GM21423 (cell line): ENCODE data around the gene MTCL1.

Experiments used
- ATAC-seq: cut with Tn5 transposase; IDR thresholded peaks from one replicate; pipeline ENCODE4 v1.9.1; 2021; ENCODE audit warnings: mild to moderate bottlenecking, moderate library complexity; ENCODE audit not compliant: unreplicated experiment

The MTCL1 gene

DNA sequence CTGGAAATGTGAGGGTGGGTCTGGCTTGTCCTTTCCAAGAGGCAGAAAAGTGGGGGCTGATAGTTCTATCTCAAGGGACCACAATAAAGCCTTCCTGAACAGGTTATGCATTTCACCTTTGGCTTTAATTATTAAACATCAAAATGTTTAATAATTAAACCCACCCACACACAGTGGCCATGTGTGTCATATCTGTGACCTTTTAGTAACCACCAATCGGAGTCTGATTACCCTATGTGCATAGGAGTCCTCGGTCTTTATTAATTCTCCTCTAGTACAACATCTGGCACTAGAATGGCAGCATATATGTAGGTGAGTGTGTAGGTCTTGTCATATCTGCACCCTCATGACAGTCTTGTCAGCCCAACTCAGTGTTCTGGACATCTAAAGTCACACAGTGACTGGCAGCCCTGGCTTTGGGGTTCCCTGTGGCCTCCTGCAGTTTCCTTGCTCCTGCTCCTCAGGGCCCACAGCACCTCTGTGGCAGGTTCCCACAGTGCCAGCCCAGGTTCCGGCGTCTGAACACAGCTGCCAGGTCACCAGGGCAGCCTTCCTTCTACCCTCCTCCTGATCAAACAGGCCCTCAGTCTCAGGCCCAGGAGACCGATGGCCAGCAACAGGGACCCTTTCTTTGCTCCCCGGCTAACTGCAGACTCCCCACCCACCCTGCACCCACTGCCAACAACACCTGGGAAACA lies 100.9 kb downstream of the MTCL1 start:
- no peak for ATAC-seq

DNA sequence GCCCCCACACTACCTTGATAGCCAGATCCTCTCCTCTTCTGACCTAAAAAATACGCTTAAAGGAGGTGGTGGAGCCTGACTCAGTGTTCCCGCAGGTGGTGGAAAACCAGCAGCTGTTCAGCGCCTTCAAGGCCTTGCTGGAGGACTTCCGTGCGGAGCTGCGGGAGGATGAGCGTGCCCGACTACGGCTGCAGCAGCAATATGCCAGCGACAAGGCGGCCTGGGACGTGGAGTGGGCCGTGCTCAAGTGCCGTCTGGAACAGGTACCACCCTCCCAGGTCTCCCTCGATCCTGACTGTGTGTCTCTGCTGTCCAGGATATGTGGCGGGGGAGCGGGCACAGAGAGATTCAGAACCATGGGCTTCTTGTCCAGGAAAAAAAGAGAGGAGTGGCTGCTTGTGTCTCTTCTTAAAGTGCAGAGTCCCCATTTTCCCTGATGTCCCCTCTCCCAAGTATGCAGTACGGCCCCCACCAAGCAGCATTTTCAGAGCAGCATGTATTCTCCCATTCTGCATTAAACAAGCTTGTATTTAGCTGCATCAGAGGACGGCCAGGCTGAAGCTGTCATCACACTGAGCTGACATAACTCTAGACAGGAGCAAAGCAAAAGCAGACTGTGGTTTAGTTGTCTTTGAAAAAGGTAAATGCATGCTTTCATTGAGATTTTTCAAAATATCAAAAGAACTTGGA lies 101.6 kb downstream of the MTCL1 start:
- no peak for ATAC-seq

DNA sequence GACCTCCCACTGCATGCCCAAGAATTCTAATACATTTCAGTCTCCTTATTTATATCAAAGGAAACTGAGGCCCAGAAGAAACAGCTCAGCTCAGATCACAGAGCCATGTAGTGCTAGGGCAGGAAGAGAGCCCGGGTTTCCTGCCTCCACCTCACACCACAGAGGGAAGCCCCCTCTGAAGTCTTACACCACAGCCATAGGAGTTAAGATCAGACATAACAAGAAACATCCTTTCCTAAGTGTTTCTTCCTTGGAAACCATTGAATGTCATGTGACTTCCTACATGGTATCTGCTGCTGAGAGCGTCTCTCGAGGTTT lies 102.1 kb downstream of the MTCL1 start:
- no peak for ATAC-seq

DNA sequence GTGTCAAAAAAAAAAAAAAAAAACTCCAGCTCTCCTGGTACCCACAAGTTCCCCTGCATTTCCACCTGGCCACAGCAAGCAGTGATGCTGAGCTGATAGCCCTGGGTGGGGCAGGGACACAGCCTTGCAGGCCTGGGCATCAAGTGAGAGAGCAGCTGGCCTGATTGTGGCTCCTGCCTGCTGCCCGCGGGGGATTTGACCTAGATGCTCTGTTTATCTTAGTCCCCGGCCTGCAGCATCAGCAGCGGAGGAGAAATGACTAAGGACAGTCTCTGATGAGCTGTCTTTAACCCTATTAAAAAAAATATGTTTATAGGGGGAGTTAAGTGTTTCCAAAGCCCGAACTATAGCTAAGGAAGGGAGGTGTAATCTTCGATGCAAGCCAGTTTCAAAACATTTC lies 102.6 kb downstream of the MTCL1 start:
- no peak for ATAC-seq

- ATAC-seq = no peak
Measured at GRCh38 chr18:8809514-8809913, 104.2 kb downstream of the MTCL1 start.

- ATAC-seq = no peak
Measured at GRCh38 chr18:8810157-8810556, 104.8 kb downstream of the MTCL1 start.

- ATAC-seq = no peak
Measured at GRCh38 chr18:8811115-8811514, 105.8 kb downstream of the MTCL1 start.

GRCh38 chr18:8812631-8813030 lies 107.3 kb downstream of the MTCL1 start:
- no peak for ATAC-seq

DNA sequence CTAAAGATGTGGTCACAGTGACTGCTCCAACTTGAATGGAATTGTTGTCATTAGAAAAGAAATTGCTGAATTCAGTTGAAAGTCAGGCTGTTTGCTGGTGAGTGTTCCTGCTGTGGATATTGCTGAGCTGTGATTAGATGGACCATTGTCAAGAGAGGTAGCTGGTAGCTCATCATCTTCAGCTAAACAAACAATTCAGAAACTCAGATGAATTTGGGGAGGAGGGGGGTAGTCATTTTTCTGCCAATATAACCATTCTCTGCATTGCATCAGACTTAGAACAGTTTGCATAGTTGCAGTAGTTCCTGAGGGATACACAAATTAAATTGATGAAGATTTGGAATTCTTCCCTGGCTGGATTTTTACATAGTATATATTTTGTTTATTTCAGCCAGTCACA lies 108.3 kb downstream of the MTCL1 start:
- no peak for ATAC-seq

GRCh38 chr18:8814206-8814605 lies 108.8 kb downstream of the MTCL1 start:
- no peak for ATAC-seq

DNA sequence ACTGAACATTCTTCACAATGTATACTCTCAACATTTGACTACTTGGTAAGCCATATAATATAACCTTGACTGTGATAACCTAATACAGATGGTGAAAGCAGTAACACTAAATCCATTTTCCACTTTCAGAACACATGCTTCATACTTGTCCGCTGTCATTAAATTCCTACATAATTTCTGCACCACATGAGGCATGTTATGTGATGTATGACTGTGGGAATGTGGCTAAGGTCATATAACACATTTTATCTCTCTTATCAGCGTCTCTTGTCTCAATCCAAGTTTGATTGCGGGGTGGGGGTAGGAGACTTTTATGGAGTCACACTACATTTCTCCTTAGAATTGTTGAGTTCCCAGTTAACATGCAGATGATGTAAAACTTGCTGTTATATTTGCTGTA lies 110.9 kb downstream of the MTCL1 start:
- no peak for ATAC-seq

- no peak for ATAC-seq
Measured at GRCh38 chr18:8816816-8817215, 111.5 kb downstream of the MTCL1 start.

GRCh38 chr18:8818982-8819381 lies 113.6 kb downstream of the MTCL1 start:
- no peak for ATAC-seq

DNA sequence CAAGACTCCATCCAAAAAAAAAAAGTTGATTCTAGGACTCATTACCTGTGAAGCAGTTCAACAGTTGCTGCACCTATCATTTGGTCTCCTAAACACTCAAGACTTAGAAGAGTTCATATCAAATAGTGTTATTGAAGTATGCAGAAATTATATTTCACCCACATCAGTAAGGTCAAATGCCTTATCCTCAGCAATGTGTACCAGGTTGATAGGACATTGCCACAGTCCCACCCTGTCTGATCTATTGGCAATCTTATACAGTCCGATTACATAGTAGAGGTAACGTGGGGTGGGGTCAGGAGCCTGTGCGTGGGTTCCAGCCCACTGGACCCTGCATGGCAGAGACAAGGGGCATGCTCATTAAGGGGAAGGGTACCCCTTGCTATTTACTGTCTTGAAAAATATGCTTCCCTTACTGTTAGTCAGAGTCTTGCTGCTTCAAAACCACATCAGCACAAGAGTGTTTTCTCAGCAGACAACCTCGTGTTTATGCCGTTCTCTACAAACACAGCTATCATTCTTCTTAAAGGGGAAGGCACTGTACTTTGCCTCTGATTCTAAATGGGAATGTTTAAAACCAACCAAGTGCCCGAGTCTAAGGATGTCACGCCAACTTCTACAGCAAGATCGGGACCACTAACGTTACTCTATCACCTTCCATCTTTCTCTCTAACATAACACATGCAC lies 115.2 kb downstream of the MTCL1 start:
- no peak for ATAC-seq

DNA sequence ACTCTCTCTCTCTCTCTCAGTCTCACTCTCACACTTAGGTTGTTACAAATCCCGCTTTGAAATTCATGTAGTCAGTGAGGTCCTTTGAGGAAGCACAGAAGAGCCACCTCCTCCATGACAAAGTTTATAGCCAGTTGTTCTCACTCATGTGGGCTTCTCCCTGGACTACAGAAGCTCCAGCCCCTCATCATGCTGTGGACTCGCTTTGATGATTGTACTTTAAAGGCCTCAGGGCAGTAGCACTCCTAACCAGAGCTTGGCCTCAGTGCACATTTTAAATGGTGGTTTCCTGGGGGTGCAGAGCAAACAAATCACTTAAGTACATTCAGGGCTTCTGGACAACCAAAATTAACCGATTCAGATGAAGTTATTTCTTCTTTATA lies 115.7 kb downstream of the MTCL1 start:
- no peak for ATAC-seq

DNA sequence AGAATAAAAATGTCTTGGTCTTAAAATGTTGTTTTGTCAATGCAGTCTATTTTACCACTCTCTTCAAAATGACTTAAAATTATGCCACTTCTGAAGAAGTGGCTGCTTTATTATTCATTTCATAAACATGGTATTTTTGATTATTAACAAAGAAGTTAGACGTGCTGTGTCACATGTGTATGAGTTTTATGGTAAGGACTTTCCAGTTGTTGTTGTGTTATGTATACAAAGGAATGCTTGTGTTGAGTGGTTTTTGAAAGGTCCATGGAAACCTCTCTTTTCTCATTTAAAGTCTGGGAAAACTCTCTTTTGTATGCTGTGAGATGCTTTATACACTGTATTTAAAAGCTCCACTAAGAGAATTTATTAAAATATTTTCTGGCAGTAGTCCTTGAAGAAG lies 116.2 kb downstream of the MTCL1 start:
- ATAC-seq = no peak

DNA sequence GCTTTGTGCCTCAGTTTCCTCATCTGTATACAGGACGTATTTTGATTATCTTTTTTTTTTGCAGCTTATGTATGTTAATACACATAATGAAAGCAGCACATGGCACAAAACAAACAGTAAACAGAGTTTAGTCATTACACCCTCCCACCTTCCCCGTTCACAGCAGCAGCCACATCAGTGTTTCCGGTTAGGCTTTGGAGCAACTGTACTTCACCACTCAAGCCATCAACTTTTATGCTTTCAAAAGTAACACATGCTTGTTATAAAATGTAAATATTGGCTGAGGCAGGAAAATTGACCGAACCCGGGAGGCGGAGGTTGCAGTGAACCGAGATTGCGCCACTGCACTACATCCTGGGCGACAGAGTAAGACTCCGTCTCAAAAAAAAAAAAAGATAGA lies 117.3 kb downstream of the MTCL1 start:
- ATAC-seq = no peak

DNA sequence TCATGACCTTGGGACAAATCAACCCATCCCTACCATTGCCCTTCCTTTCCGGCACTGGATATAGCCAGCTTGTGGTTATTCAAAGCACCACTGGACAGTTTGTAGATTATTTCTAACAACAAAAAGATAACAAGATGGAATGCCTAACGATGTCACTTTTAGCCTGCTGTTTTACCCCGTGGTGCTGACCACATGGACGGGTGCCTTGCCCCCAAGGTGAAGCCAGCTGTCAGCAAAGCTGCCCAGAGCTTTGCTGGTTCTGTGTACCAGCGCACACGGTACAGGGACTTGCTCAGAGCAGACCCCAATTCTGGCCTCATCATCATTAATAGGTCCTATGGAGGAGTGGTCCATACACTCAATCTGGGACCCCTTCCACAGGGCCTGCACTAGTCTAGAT lies 118.2 kb downstream of the MTCL1 start:
- ATAC-seq = no peak

- ATAC-seq = no peak
Measured at GRCh38 chr18:8824846-8825245, 119.5 kb downstream of the MTCL1 start.

DNA sequence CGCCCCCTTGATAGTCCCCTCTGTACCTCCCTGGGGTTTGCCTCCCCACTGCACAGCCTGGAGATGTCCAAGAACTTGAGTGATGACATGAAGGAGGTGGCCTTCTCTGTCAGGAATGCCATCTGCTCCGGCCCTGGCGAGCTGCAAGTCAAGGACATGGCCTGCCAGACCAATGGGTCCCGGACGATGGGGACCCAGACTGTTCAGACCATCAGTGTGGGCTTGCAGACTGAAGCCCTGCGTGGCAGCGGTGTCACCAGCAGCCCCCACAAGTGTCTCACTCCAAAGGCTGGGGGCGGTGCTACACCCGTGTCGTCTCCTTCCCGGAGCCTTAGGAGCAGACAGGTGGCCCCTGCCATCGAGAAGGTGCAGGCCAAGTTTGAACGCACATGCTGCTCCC lies 119.9 kb downstream of the MTCL1 start:
- ATAC-seq = no peak

GRCh38 chr18:8825729-8826375 lies 120.5 kb downstream of the MTCL1 start:
- no peak for ATAC-seq

DNA sequence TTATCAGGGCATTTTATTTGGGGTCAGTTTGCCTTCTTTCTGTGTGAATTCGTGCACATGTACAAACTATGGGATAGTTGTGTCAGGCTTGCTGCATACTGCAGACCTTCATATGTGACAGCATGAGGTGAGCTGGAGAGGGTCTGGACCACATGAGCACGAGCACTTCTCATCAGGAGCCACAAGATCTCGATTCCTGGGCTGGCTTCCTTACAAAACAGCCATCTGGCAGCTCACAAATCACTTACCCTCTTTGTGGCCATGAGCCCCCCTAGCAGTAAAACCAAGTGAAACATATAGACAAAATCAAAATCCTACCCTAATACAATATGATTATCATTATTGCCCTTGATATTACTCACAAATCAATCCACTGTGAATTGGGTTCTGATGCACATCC lies 121.2 kb downstream of the MTCL1 start:
- ATAC-seq = no peak
